ENCODE results near the gene LTBP1. TPM values are rescaled to one million over a fixed set of nuclear protein-coding genes. Genes with fewer than 3 reads are reported as not detected.

LTBP1 gene
- total RNA-seq, 5 donors from 2014 or later (not counting 1 experiment from before 2014, with no cell fraction given): 0.16 to 0.76 (median 0.43) TPM

DNA sequence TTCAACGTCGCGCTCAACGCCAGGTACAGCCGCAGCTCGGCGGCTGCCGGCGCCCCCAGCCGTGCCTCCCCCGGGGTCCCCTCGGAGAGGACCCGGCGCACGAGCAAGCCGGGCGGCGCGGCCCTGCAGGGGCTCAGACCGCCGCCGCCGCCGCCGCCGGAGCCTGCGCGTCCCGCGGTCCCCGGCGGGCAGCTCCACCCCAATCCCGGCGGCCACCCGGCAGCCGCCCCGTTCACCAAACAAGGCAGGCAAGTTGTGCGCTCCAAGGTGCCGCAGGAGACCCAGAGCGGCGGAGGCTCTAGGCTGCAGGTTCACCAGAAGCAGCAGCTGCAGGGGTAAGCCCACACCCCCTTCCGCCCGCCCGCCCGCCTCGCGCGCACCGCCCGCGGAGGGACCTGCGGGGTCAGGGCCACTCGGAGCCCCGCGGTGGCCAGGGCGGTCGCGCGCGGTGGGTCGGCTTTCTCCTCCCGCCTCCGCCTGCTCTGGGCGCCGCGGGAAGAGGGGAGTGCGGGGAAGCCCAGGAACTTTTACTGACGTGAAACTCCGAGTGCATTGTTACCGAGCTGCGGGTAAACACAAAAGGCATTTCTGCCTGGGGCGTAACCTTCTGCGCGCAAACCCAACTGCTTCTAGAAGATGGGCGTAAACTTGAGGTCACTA is 861 bp downstream of the LTBP1 start:
- WGBS (ENCODE audit: insufficient coverage): 2% methylated on average over 71 of the region's 75 CpGs
- no peaks in the 10 kb centered on the region for H3K9me3 ChIP-seq
- Mint-ChIP-seq H3K4me1 (peaks cover 0 to 7% (median 4%) of the 10 kb centered on the region in 3 donors), H3K27me3 (peaks cover 25 to 27% of the 10 kb centered on the region in 2 donors), H3K27ac (no peak overlapping the region), H3K9me3 (no peaks in the 10 kb centered on the region), H3K36me3 (no peaks in the 10 kb centered on the region), H3K4me3 (peak overlapping the region; percentile 68 to 71 (median 69))
- peaks cover 0 to 23% of the 10 kb centered on the region in 2 experiments for H3K27me3 ChIP-seq (replicated peaks in 1 of 2; ENCODE audit: control insufficient read depth in 2 of 2, extremely low read depth in 1 of 2, insufficient read depth in 2 of 2, low read length in 1 of 2)
- POLR2A ChIA-PET: no interaction called here
- DNase-seq (peak in 13 of 35 experiments; percentile 3 to 20 (median 11)), ATAC-seq (replicated peaks in 1 of 4) (peak; percentile 17 to 46 (median 39))
- H3K36me3 ChIP-seq (ENCODE audit: control insufficient read depth in 2 of 2, extremely low read depth in 1 of 2, insufficient read depth in 1 of 2, low read length in 1 of 2): no peaks in the 10 kb centered on the region
- CTCF ChIA-PET: no interaction called here
- H3K27ac ChIP-seq (ENCODE audit: low read length): no peak overlapping the region
- peak overlapping the region in 1 of 2 donors; percentile 66 for H3K4me3 ChIP-seq (ENCODE audit: control insufficient read depth in 1 of 2, extremely low read depth in 1 of 2, low read length in 1 of 2)
- H3K4me1 ChIP-seq (ENCODE audit: control insufficient read depth in 1 of 2, extremely low read depth in 1 of 2, insufficient read depth in 2 of 2, low read length in 2 of 2): peaks cover 0 to 10% of the 10 kb centered on the region in 2 experiments

GRCh38 chr2:32948266-32948665 is 1.5 kb downstream of the LTBP1 start:
- ATAC-seq (replicated peaks in 1 of 4): no peak
- no peaks in the 10 kb centered on the region for H3K36me3 Mint-ChIP-seq
- DNase-seq: no peak
- H3K4me1 Mint-ChIP-seq: peaks cover 0 to 7% (median 4%) of the 10 kb centered on the region in 3 donors
- H3K9me3 Mint-ChIP-seq: no peaks in the 10 kb centered on the region
- Histone ChIP-seq H3K27me3 (replicated peaks in 1 of 2; ENCODE audit: control insufficient read depth in 2 of 2, extremely low read depth in 1 of 2, insufficient read depth in 2 of 2, low read length in 1 of 2) (peaks cover 0 to 23% of the 10 kb centered on the region in 2 experiments), H3K36me3 (ENCODE audit: control insufficient read depth in 2 of 2, extremely low read depth in 1 of 2, insufficient read depth in 1 of 2, low read length in 1 of 2) (no peaks in the 10 kb centered on the region), H3K4me1 (ENCODE audit: control insufficient read depth in 1 of 2, extremely low read depth in 1 of 2, insufficient read depth in 2 of 2, low read length in 2 of 2) (peaks cover 0 to 10% of the 10 kb centered on the region in 2 experiments), H3K9me3 (no peaks in the 10 kb centered on the region), H3K4me3 (ENCODE audit: control insufficient read depth in 1 of 2, extremely low read depth in 1 of 2, low read length in 1 of 2) (no peak overlapping the region), H3K27ac (ENCODE audit: low read length) (no peak overlapping the region)
- H3K27me3 Mint-ChIP-seq: peaks cover 27 to 28% of the 10 kb centered on the region in 2 donors
- POLR2A ChIA-PET: no interaction called here
- 100% methylated on average over 1 of the region's 3 CpGs for WGBS (ENCODE audit: insufficient coverage)
- CTCF ChIA-PET: no interaction called here
- peak overlapping the region; percentile 65 to 71 (median 68) for H3K4me3 Mint-ChIP-seq
- H3K27ac Mint-ChIP-seq: no peak overlapping the region

DNA sequence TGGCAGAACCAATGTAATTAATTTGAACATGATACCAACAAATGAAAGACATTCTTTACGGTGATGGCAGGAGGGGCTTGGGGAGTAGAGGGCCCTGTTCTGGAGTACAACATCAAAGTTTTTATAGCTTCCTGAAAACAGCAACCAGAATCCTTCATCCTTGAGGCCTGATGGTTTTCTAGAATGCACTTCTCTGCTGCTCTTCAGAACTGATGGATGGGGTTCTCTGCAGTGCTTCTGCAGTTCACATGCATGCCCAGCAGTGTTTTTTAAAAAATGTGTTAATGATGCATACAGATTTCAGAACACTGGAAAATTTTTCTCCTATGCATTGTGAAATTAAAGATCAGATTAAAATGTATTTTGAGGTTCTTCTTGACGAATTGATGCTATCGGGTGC is 2.5 kb downstream of the LTBP1 start:
- ChIA-PET CTCF (no interaction called here), POLR2A (no interaction called here)
- WGBS (ENCODE audit: insufficient coverage): no CpG with 5 or more reads among the region's 3 CpGs
- Mint-ChIP-seq H3K9me3 (no peaks in the 10 kb centered on the region), H3K4me3 (peak overlapping the region in 1 of 3 donors; percentile 68), H3K36me3 (no peaks in the 10 kb centered on the region), H3K4me1 (peaks cover 0 to 7% (median 4%) of the 10 kb centered on the region in 3 donors), H3K27ac (no peak overlapping the region), H3K27me3 (peaks cover 27 to 29% of the 10 kb centered on the region in 2 donors)
- H3K4me1 ChIP-seq (ENCODE audit: control insufficient read depth in 1 of 2, extremely low read depth in 1 of 2, insufficient read depth in 2 of 2, low read length in 2 of 2): peaks cover 0 to 10% of the 10 kb centered on the region in 2 experiments
- H3K9me3 ChIP-seq: no peaks in the 10 kb centered on the region
- peaks cover 0 to 23% of the 10 kb centered on the region in 2 experiments for H3K27me3 ChIP-seq (replicated peaks in 1 of 2; ENCODE audit: control insufficient read depth in 2 of 2, extremely low read depth in 1 of 2, insufficient read depth in 2 of 2, low read length in 1 of 2)
- H3K36me3 ChIP-seq (ENCODE audit: control insufficient read depth in 2 of 2, extremely low read depth in 1 of 2, insufficient read depth in 1 of 2, low read length in 1 of 2): no peaks in the 10 kb centered on the region
- no peak overlapping the region for H3K27ac ChIP-seq (ENCODE audit: low read length)
- ATAC-seq (replicated peaks in 1 of 4) (no peak), DNase-seq (no peak)
- no peak overlapping the region for H3K4me3 ChIP-seq (ENCODE audit: control insufficient read depth in 1 of 2, extremely low read depth in 1 of 2, low read length in 1 of 2)

GRCh38 chr2:32951672-32952071 is 4.9 kb downstream of the LTBP1 start:
- no peaks in the 10 kb centered on the region for H3K36me3 ChIP-seq (ENCODE audit: control insufficient read depth in 2 of 2, extremely low read depth in 1 of 2, insufficient read depth in 1 of 2, low read length in 1 of 2)
- ChIA-PET CTCF (no interaction called here), POLR2A (no interaction called here)
- no peaks in the 10 kb centered on the region for H3K36me3 Mint-ChIP-seq
- H3K27me3 ChIP-seq (replicated peaks in 1 of 2; ENCODE audit: control insufficient read depth in 2 of 2, extremely low read depth in 1 of 2, insufficient read depth in 2 of 2, low read length in 1 of 2): peaks cover 0 to 13% of the 10 kb centered on the region in 2 experiments
- H3K4me1 Mint-ChIP-seq: peaks cover 0 to 7% (median 4%) of the 10 kb centered on the region in 3 donors
- no peak overlapping the region for H3K4me3 Mint-ChIP-seq
- no CpG with 5 or more reads among the region's 4 CpGs for WGBS (ENCODE audit: insufficient coverage)
- ATAC-seq (replicated peaks in 1 of 4) (no peak), DNase-seq (no peak)
- H3K27ac Mint-ChIP-seq: no peak overlapping the region
- H3K27me3 Mint-ChIP-seq: peaks cover 22 to 24% of the 10 kb centered on the region in 2 donors
- no peak overlapping the region for H3K4me3 ChIP-seq (ENCODE audit: control insufficient read depth in 1 of 2, extremely low read depth in 1 of 2, low read length in 1 of 2)
- H3K9me3 ChIP-seq: no peaks in the 10 kb centered on the region
- peaks cover 0 to 3% of the 10 kb centered on the region in 2 experiments for H3K4me1 ChIP-seq (ENCODE audit: control insufficient read depth in 1 of 2, extremely low read depth in 1 of 2, insufficient read depth in 2 of 2, low read length in 2 of 2)
- H3K9me3 Mint-ChIP-seq: no peaks in the 10 kb centered on the region
- H3K27ac ChIP-seq (ENCODE audit: low read length): no peak overlapping the region

DNA sequence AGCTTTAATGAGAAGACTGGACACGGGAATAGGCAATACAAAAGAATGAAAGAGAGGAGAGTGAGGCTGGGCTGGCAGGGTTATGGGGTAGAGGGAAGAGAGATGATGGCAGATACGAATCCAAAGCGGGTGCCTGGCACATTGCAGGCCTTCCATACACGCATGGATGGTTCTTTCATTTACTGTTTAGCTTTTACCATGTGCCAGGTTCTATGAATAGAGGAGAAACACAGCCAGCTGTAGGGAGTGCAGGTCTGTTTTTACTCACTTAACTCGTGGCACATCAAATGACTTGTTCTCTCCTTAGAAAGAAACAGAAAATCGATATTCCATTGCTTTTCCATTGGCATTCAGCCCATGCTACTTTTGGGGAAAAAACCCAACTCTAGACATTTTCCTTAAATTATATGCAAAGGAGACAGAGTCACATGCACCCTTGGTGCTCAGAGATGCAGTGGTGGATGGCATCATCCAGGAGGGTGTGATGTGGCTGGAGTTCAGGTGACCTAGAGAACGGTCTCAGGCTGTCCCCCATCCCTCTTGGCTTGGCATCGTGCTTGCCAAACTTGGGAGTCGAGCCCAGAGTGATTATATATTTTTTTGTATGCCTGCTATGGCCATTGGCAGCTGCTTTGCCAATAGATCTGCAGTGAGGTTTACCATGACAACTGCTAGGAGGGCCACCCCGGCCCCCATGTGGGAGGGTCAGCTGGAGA is 6.2 kb downstream of the LTBP1 start:
- H3K4me3 Mint-ChIP-seq: no peak overlapping the region
- no peaks in the 10 kb centered on the region for H3K9me3 ChIP-seq
- H3K4me1 ChIP-seq (ENCODE audit: control insufficient read depth in 1 of 2, extremely low read depth in 1 of 2, insufficient read depth in 2 of 2, low read length in 2 of 2): peaks cover 0 to 2% of the 10 kb centered on the region in 2 experiments
- no peak for DNase-seq
- peaks cover 0 to 8% of the 10 kb centered on the region in 2 experiments for H3K27me3 ChIP-seq (replicated peaks in 1 of 2; ENCODE audit: control insufficient read depth in 2 of 2, extremely low read depth in 1 of 2, insufficient read depth in 2 of 2, low read length in 1 of 2)
- H3K27ac Mint-ChIP-seq: no peak overlapping the region
- no peak overlapping the region for H3K4me3 ChIP-seq (ENCODE audit: control insufficient read depth in 1 of 2, extremely low read depth in 1 of 2, low read length in 1 of 2)
- CTCF ChIA-PET: no interaction called here
- WGBS (ENCODE audit: insufficient coverage): 83% methylated on average over 6 of the region's 10 CpGs
- POLR2A ChIA-PET: no interaction called here
- no peak overlapping the region for H3K27ac ChIP-seq (ENCODE audit: low read length)
- no peaks in the 10 kb centered on the region for H3K36me3 ChIP-seq (ENCODE audit: control insufficient read depth in 2 of 2, extremely low read depth in 1 of 2, insufficient read depth in 1 of 2, low read length in 1 of 2)
- ATAC-seq (replicated peaks in 1 of 4): no peak
- no peaks in the 10 kb centered on the region for H3K9me3 Mint-ChIP-seq
- H3K4me1 Mint-ChIP-seq: peaks cover 0 to 7% (median 4%) of the 10 kb centered on the region in 3 donors
- peaks cover 22 to 26% of the 10 kb centered on the region in 2 donors for H3K27me3 Mint-ChIP-seq
- no peaks in the 10 kb centered on the region for H3K36me3 Mint-ChIP-seq

- H3K36me3 Mint-ChIP-seq: no peaks in the 10 kb centered on the region
- POLR2A ChIA-PET: no interaction called here
Measured at GRCh38 chr2:32954206-32954605, 7.5 kb downstream of the LTBP1 start.

More at GRCh38 chr2:32954206-32954605, 7.5 kb downstream of the LTBP1 start:
- Mint-ChIP-seq H3K4me3 (no peak overlapping the region), H3K27me3 (peaks cover 10 to 23% of the 10 kb centered on the region in 2 donors), H3K27ac (no peak overlapping the region), H3K9me3 (no peaks in the 10 kb centered on the region), H3K4me1 (peaks cover 0 to 3% (median 0%) of the 10 kb centered on the region in 3 donors)
- WGBS (ENCODE audit: insufficient coverage): 80% methylated on average over 1 of the region's 5 CpGs
- no peaks in the 10 kb centered on the region for H3K36me3 ChIP-seq (ENCODE audit: control insufficient read depth in 2 of 2, extremely low read depth in 1 of 2, insufficient read depth in 1 of 2, low read length in 1 of 2)
- H3K4me1 ChIP-seq (ENCODE audit: control insufficient read depth in 1 of 2, extremely low read depth in 1 of 2, insufficient read depth in 2 of 2, low read length in 2 of 2): no peaks in the 10 kb centered on the region
- no peak overlapping the region for H3K27ac ChIP-seq (ENCODE audit: low read length)
- ATAC-seq (replicated peaks in 1 of 4) (no peak), DNase-seq (no peak)
- H3K4me3 ChIP-seq (ENCODE audit: control insufficient read depth in 1 of 2, extremely low read depth in 1 of 2, low read length in 1 of 2): no peak overlapping the region
- no peaks in the 10 kb centered on the region for H3K27me3 ChIP-seq (replicated peaks in 1 of 2; ENCODE audit: control insufficient read depth in 2 of 2, extremely low read depth in 1 of 2, insufficient read depth in 2 of 2, low read length in 1 of 2)
- H3K9me3 ChIP-seq: no peaks in the 10 kb centered on the region
- CTCF ChIA-PET: no interaction called here

Data from T-cell (primary cell).